K562 (cell line): Measurements from ENCODE around the gene QSOX2. TPM values are rescaled to one million over a fixed set of nuclear protein-coding genes. Genes with fewer than 3 reads are reported as not detected.

Experiments used
- ATAC-seq: fragments of 200-7000 bp; cut with Tn5 transposase; 3 replicates; pipeline ENCODE4 v1.9.1; 2020; ENCODE audit warnings: moderate library complexity
- BruUV-seq: library from RNA; stranded (reverse); fragments of 400-500 nt; replicated peaks from 2 replicates; lab custom pipeline; 2021; lab: Mats Ljungman, UMichigan
- CTCF ChIA-PET: fragments of 300-600 bp; formaldehyde crosslinking; extraction: SDS; loops from one replicate; lab custom pipeline; 2021; ENCODE audit warnings: low intra/inter-chr PET ratio; lab: Yijun Ruan, JAX
- POLR2A ChIA-PET: fragments of 300-600, 350-650 bp; sonication (Branson Sonifier 250); formaldehyde crosslinking; extraction: SDS; loops from one replicate; lab custom pipeline; 2021; ENCODE audit warnings: antibody characterized with exemption, inconsistent platforms; lab: Yijun Ruan, JAX
- DNase-seq, 4 experiments: peaks; one replicate each; pipeline versions ENCODE4 v3.0.0 to v3.0.0-alpha.2; 2011 to 2018; ENCODE audit warnings: low spot score in 3 of 4, mixed read lengths in 3 of 4; ENCODE audit errors: extremely low read depth in 1 of 4
- FAIRE-seq: peaks from 2 replicates; lab custom pipeline; 2011; peaks lifted over from hg19 to GRCh38; lab: Jason Lieb, UNC
- H2AFZ ChIP-seq: 2 replicates; pipeline ENCODE4 v1.6.0; 2011; ENCODE audit warnings: low read depth, low read length, control low read depth, inconsistent platforms
- H3K27ac ChIP-seq: fragments of 200-600 bp; 3 replicates; pipeline ENCODE4 v1.8.0; 2011; ENCODE audit warnings: low read depth, mild to moderate bottlenecking, control low read depth, inconsistent platforms, low read length, moderate library complexity, mixed read lengths; ENCODE audit errors: extremely low read depth
- H3K27me3 ChIP-seq, 2 experiments: fragments of 300-600 bp in 1 of 2; 2 replicates in 1 of 2; 3 replicates in 1 of 2; pipeline versions ENCODE4 v1.6.0 to v1.8.0; 2011; ENCODE audit warnings: inconsistent platforms in 2 of 2, low read length in 2 of 2, mild to moderate bottlenecking in 1 of 2, mixed read lengths in 1 of 2, moderate library complexity in 1 of 2; ENCODE audit not compliant: control insufficient read depth in 2 of 2, insufficient read depth in 2 of 2
- H3K36me3 ChIP-seq: fragments of 300-600 bp; 3 replicates; pipeline ENCODE4 v1.8.0; 2011; ENCODE audit warnings: mild to moderate bottlenecking, low read length, inconsistent platforms; ENCODE audit not compliant: control insufficient read depth, insufficient read depth
- H3K4me1 ChIP-seq, 2 experiments: fragments of 200-600 bp in 1 of 2; replicated peaks in 1 of 2; 2 replicates in 1 of 2; 3 replicates in 1 of 2; pipeline versions ENCODE4 v1.5.1 to v1.8.0; 2011; ENCODE audit warnings: inconsistent platforms in 2 of 2, low read length in 2 of 2, mild to moderate bottlenecking in 1 of 2, mixed read lengths in 1 of 2, moderate library complexity in 1 of 2; ENCODE audit not compliant: control insufficient read depth in 2 of 2, insufficient read depth in 2 of 2
- H3K4me2 ChIP-seq: 2 replicates; pipeline ENCODE4 v1.6.1; 2011; ENCODE audit warnings: low read length, control low read depth, inconsistent platforms, mixed read lengths; ENCODE audit not compliant: insufficient read depth
- H3K4me3 ChIP-seq: fragments of 200-600 bp; sonication (generic), shearing (Covaris generic); 2 replicates; pipeline ENCODE4 v1.5.1; 2016; ENCODE audit warnings: control low read depth, inconsistent platforms
- H3K79me2 ChIP-seq: fragments of 200-600 bp; 3 replicates; pipeline ENCODE4 v1.8.0; 2011; ENCODE audit warnings: low read length, inconsistent platforms; ENCODE audit not compliant: control insufficient read depth, insufficient read depth
- H3K9ac ChIP-seq, 2 experiments: 2 replicates each; pipeline versions ENCODE4 v1.6.0 to v1.6.1; 2011; ENCODE audit warnings: low read depth in 2 of 2, low read length in 2 of 2, control low read depth in 1 of 2, inconsistent platforms in 1 of 2, mild to moderate bottlenecking in 1 of 2, mixed read lengths in 1 of 2; ENCODE audit not compliant: insufficient read depth in 1 of 2
- H3K9me1 ChIP-seq: one replicate; pipeline ENCODE4 v1.6.0; 2011; ENCODE audit warnings: inconsistent platforms, mild to moderate bottlenecking, low read length, moderate library complexity; ENCODE audit not compliant: control insufficient read depth, insufficient read depth
- H3K9me3 ChIP-seq: replicated peaks from 2 replicates; pipeline ENCODE4 v1.5.1; 2011; ENCODE audit warnings: low read depth, low read length, inconsistent platforms; ENCODE audit not compliant: control insufficient read depth, insufficient read depth
- H4K20me1 ChIP-seq: replicated peaks from 2 replicates; pipeline ENCODE4 v1.6.1; 2011; ENCODE audit warnings: low read length, inconsistent platforms, mixed read lengths; ENCODE audit not compliant: control insufficient read depth, insufficient read depth
- CHD2 ChIP-seq: IDR thresholded peaks from 2 replicates; pipeline ENCODE4 v1.6.1; 2011; ENCODE audit warnings: low read depth, low read length
- CXXC5 ChIP-seq: fragments of 250-450 bp; sonication (Bioruptor Pico); IDR thresholded peaks from 2 replicates; pipeline ENCODE4 v1.8.0; 2022; ENCODE audit warnings: inconsistent platforms, mild to moderate bottlenecking, moderate library complexity
- EGR1 ChIP-seq: fragments of 450-650 bp; conservative IDR thresholded peaks from 2 replicates; pipeline ENCODE4 v1.6.1; 2017; ENCODE audit warnings: mild to moderate bottlenecking
- GABPA ChIP-seq: fragments of 200-800 bp; sonication (Bioruptor generic); conservative IDR thresholded peaks from 2 replicates; pipeline ENCODE4 v1.6.1; 2016; ENCODE audit warnings: low read depth, missing genetic modification characterization, missing compliant biosample characterization
- KLF6 ChIP-seq: fragments of 250-450 bp; sonication (Bioruptor Pico); IDR thresholded peaks from 2 replicates; pipeline ENCODE4 v1.4.0; 2020; ENCODE audit warnings: mild to moderate bottlenecking, moderate library complexity, borderline replicate concordance
- LARP7 ChIP-seq: fragments of 450-650 bp; IDR thresholded peaks from 2 replicates; pipeline ENCODE4 v1.6.1; 2016
- NCOA1 ChIP-seq: fragments of 450-650 bp; IDR thresholded peaks from 2 replicates; pipeline ENCODE4 v1.6.1; 2016; ENCODE audit warnings: low read depth
- NFATC3 ChIP-seq: fragments of 450-650 bp; IDR thresholded peaks from 2 replicates; pipeline ENCODE4 v1.6.1; 2017; ENCODE audit warnings: mild to moderate bottlenecking
- NR3C1 ChIP-seq: sonication (generic); formaldehyde crosslinking; IDR thresholded peaks from 2 replicates; pipeline ENCODE4 v1.8.1; 2022; ENCODE audit warnings: missing genetic modification reagents
- POLR3A ChIP-seq: IDR thresholded peaks from 2 replicates; pipeline ENCODE4 v1.6.1; 2011; ENCODE audit warnings: borderline replicate concordance, mild to moderate bottlenecking, moderate library complexity; ENCODE audit not compliant: insufficient read length, insufficient read depth; ENCODE audit errors: extremely low read depth
- SMAD4 ChIP-seq: fragments of 250-450 bp; sonication (Bioruptor Pico); conservative IDR thresholded peaks from 2 replicates; pipeline ENCODE4 v1.8.0; 2021; ENCODE audit warnings: inconsistent platforms, mild to moderate bottlenecking, moderate library complexity
- SMARCA4 ChIP-seq: fragments of 450-650 bp; IDR thresholded peaks from 2 replicates; pipeline ENCODE4 v1.6.1; 2016
- SP2 ChIP-seq: IDR thresholded peaks from 2 replicates; pipeline ENCODE4 v1.6.1; 2011; ENCODE audit warnings: mild to moderate bottlenecking, low read depth, low read length, moderate library complexity; ENCODE audit not compliant: poor library complexity, severe bottlenecking; ENCODE audit errors: extremely low read depth
- STAG1 ChIP-seq: sonication (generic); formaldehyde crosslinking; IDR thresholded peaks from 2 replicates; pipeline ENCODE4 v1.5.0; 2020; ENCODE audit warnings: missing genetic modification reagents, borderline replicate concordance
- XRCC3 ChIP-seq: fragments of 450-650 bp; IDR thresholded peaks from 2 replicates; pipeline ENCODE4 v1.6.1; 2017; ENCODE audit warnings: mild to moderate bottlenecking, moderate library complexity
- ZFP1 ChIP-seq: fragments of 450-650 bp; formaldehyde crosslinking; IDR thresholded peaks from 2 replicates; pipeline ENCODE4 v1.4.0; 2020; ENCODE audit warnings: mild to moderate bottlenecking, mixed read lengths
- ZNF140 ChIP-seq: fragments of 250-450 bp; sonication (Bioruptor Pico); IDR thresholded peaks from 2 replicates; pipeline ENCODE4 v1.8.0; 2021; ENCODE audit warnings: moderate library complexity, mild to moderate bottlenecking, inconsistent platforms
- WGBS: fragments of 100-300 bp; shearing (Covaris generic); methylation state at CpG from one replicate; pipeline ENCODE4 v1.1.6; 2016; ENCODE audit warnings: low coverage, mixed read lengths; ENCODE audit not compliant: insufficient coverage; ENCODE audit errors: missing lambda C conversion rate; 5-methylcytosine and 5-hydroxymethylcytosine counted together
- in situ Hi-C: fragments of 300-500 bp; cut with MboI; formaldehyde crosslinking; loops from 4 replicates; pipeline ENCODE4 v1.15.0; 2018; ENCODE audit warnings: inconsistent platforms, mixed read lengths
- intact Hi-C: fragments of 100-400 bp; cut with micrococcal nuclease; formaldehyde crosslinking; loops from 2 replicates; pipeline ENCODE4 v1.14.2; 2022
- polyA plus RNA-seq, 8 experiments: library from polyadenylated mRNA; depleted of rRNA in 4 of 8; stranded (reverse) in 5 of 8; unstranded in 3 of 8; fragments of >200 nt; fragmentation: Nextera tagmentation in 2 of 8; fragmentation: Illumina TruSeq in 1 of 8; extraction: Ambion mirVana in 2 of 8; extraction: Trizol in 1 of 8; gene quantifications; 2 replicates each; pipeline versions ENCODE4 v1.2.1 to v1.2.3, GENCODE V29; 2011 to 2014; ENCODE audit warnings: inconsistent platforms in 1 of 8, missing spikeins in 1 of 8
- total RNA-seq, 7 experiments: library from RNA; depleted of rRNA in 6 of 7; stranded (reverse); fragments of >200 nt in 6 of 7; fragmentation: Illumina TruSeq in 2 of 7; extraction: Trizol in 2 of 7; gene quantifications; 2 replicates each; pipeline versions ENCODE4 v1.2.1 to v1.2.3, GENCODE V29; 2011 to 2021; ENCODE audit warnings: low replicate concordance in 1 of 7
- TF ChIP-seq, protein P1 (sequence below): fragments of 250-450 bp; sonication (Bioruptor Pico); IDR thresholded peaks from 2 replicates; pipeline ENCODE4 v1.8.0; 2021; ENCODE audit warnings: moderate library complexity, mild to moderate bottlenecking, inconsistent platforms
- TF ChIP-seq, protein P2 (sequence below): sonication (generic); formaldehyde crosslinking; IDR thresholded peaks from 2 replicates; pipeline ENCODE4 v1.8.1; 2023; ENCODE audit warnings: mild to moderate bottlenecking, missing genetic modification reagents

The QSOX2 gene
- total and polyA plus RNA-seq, 9 of the 15 experiments (the other 6 are each of a cell fraction or from before 2014, with no cell fraction given) = 0.51 to 23.7 (median 12.7) TPM

DNA sequence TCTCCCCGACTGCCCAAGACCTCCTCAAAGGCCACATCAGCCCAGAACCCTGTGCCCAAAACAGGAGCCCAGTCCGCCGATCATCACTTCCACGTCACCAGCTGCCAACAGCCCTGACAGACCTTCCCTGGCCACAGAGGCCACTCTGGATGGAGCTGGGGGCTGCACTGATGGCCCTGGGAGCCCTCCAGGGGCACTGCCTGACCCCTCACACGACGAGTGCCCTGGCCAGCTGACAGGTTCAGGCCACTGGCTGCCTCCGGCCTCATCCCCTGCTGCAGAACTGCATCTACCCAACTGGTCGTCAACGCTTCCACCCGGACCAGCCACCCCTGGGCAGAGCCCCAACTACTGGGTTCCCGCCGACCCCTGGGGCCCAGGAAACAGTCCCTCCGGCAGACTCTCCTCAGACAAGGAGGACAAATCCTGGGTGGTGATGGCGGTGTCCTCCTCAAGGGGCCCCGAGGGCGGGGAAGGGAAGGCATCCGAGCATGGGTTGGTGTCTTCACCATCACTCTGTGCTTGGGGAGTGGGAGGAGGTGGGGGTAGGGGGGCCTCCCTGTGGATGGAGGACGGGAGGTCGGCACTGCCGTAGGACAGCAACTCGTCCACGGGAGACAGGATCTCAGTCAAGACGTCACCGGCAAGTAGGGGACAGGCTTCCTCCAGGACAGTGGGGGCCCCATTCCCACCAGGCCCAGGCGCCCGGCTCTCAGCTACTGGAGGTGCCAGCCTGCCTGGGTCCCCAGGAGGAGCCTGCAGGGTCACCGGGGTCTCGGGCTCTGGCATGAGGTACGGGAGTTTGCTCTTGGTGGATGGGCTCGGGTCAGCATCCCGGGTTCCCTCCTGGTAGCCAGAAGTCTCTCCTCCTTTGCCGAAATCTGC, 7.9 kb upstream of the QSOX2 start (continued):
- TF ChIP-seq, protein P1, sequence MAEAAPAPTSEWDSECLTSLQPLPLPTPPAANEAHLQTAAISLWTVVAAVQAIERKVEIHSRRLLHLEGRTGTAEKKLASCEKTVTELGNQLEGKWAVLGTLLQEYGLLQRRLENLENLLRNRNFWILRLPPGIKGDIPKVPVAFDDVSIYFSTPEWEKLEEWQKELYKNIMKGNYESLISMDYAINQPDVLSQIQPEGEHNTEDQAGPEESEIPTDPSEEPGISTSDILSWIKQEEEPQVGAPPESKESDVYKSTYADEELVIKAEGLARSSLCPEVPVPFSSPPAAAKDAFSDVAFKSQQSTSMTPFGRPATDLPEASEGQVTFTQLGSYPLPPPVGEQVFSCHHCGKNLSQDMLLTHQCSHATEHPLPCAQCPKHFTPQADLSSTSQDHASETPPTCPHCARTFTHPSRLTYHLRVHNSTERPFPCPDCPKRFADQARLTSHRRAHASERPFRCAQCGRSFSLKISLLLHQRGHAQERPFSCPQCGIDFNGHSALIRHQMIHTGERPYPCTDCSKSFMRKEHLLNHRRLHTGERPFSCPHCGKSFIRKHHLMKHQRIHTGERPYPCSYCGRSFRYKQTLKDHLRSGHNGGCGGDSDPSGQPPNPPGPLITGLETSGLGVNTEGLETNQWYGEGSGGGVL (CRISPR knock-in tag) = no peak
- no peak for TF ChIP-seq ZFP1 (CRISPR knock-in tag)
- no peak for TF ChIP-seq ZNF140
- no peak for TF ChIP-seq KLF6

- POLR2A ChIA-PET = no interaction called here
- H3K27ac ChIP-seq = no peak overlapping the region
- no peak overlapping the region for H3K4me3 ChIP-seq
- H3K9me3 ChIP-seq = no peaks in the 10 kb centered on the region
- H3K79me2 ChIP-seq = no peaks in the 10 kb centered on the region
- in situ Hi-C loops (no loop called here), intact Hi-C loops (no loop called here)
- CTCF ChIA-PET = no interaction called here
- H3K4me1 ChIP-seq = peaks cover 0 to 80% of the 10 kb centered on the region in 2 experiments; a peak in 3 of 5 replicates
- FAIRE-seq = no peak
- no peak overlapping the region for H3K9ac ChIP-seq
- H3K4me2 ChIP-seq = no peak overlapping the region
- peaks cover 6% of the 10 kb centered on the region; the same call in 1 of the 2 replicates for H4K20me1 ChIP-seq
- H3K9me1 ChIP-seq = no peaks in the 10 kb centered on the region
- no peak for ATAC-seq
- BruUV-seq = no TSS peak
- peaks cover 17 to 62% of the 10 kb centered on the region in 2 experiments; a peak in 4 of 5 replicates for H3K27me3 ChIP-seq
- H3K36me3 ChIP-seq = no peaks in the 10 kb centered on the region
- H2AFZ ChIP-seq = no peak overlapping the region
- no peak for DNase-seq
- WGBS = 16% methylated on average over 9 of the region's 10 CpGs
- TF ChIP-seq STAG1 (CRISPR knock-in tag) (no peak), NFATC3 (no peak), NCOA1 (no peak), XRCC3 (no peak), CHD2 (no peak), POLR3A (no peak), ZNF140 (no peak), GABPA (tag) (no peak), LARP7 (no peak), SMAD4 (CRISPR knock-in tag) (no peak), SMARCA4 (no peak), EGR1 (no peak), NR3C1 (CRISPR knock-in tag) (no peak), SP2 (no peak), CXXC5 (CRISPR knock-in tag) (no peak)
- TF ChIP-seq, protein P2, sequence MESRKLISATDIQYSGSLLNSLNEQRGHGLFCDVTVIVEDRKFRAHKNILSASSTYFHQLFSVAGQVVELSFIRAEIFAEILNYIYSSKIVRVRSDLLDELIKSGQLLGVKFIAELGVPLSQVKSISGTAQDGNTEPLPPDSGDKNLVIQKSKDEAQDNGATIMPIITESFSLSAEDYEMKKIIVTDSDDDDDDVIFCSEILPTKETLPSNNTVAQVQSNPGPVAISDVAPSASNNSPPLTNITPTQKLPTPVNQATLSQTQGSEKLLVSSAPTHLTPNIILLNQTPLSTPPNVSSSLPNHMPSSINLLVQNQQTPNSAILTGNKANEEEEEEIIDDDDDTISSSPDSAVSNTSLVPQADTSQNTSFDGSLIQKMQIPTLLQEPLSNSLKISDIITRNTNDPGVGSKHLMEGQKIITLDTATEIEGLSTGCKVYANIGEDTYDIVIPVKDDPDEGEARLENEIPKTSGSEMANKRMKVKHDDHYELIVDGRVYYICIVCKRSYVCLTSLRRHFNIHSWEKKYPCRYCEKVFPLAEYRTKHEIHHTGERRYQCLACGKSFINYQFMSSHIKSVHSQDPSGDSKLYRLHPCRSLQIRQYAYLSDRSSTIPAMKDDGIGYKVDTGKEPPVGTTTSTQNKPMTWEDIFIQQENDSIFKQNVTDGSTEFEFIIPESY = no peak
These were observed 7.2 kb upstream of the QSOX2 start for GRCh38 chr9:136252846-136253245.
